GM21786 (cell line): Measurements from ENCODE around the gene KCNN2.
A peak's percentile ranks its signal among the peaks of the same experiment; 100 is the strongest.

Experiments
- ATAC-seq: cut with Tn5 transposase; IDR thresholded peaks from one replicate; pipeline ENCODE4 v1.9.1; 2021; ENCODE audit not compliant: unreplicated experiment

Gene KCNN2

GRCh38 chr5:114362197-114362976, 517 bp downstream of the KCNN2 start:
- peak; percentile 16 for ATAC-seq

- ATAC-seq = no peak
These were observed 1.3 kb downstream of the KCNN2 start for GRCh38 chr5:114362977-114363761.

GRCh38 chr5:114363837-114364236, 2.0 kb downstream of the KCNN2 start:
- no peak for ATAC-seq

- ATAC-seq = no peak
These were observed 5.2 kb downstream of the KCNN2 start for GRCh38 chr5:114367029-114367428.

GRCh38 chr5:114369680-114370417, 8.0 kb downstream of the KCNN2 start:
- ATAC-seq = no peak

GRCh38 chr5:114377050-114377844, 15.4 kb downstream of the KCNN2 start:
- ATAC-seq = no peak

- ATAC-seq = no peak
These were observed 16.1 kb downstream of the KCNN2 start for GRCh38 chr5:114377946-114378345.

DNA sequence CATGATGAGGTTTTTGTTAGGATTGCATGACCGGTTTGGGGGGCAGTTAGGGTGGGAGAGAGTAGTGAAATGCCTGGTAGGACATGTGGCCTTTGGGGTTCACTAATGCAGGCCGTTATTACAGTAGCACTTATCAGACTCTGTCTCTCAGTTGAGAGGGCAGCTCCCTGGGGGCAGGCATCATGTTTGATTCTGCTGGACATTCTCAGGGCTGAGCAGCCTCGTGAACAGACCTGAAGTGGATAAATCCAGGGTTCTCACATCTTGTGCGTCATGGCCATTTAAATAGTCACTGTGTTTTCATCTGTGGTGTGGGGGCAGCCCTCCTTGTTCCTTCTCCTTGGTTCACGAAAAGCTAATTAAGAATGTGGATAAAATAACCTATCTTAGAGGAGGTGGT, 18.9 kb downstream of the KCNN2 start:
- ATAC-seq = no peak

DNA sequence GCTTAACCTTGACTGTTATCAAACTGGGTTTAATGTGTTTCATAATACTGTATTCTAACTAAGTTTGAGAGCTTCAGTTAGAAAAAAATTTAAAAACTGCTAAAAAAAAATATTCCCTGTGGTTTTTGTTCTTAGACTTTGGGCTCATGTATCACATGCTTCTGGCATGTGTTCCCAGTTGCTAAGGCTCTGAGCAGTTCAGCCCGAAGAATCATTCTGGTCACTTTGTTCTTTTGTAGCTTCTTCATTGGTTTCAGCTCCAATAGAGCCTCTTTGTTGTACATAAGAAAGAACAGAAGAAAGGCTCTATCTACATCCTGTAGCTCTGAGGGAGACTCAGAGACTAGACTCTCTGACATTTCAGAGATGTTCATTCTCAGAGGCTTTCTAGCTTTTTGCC, 25.6 kb downstream of the KCNN2 start:
- ATAC-seq = no peak

DNA sequence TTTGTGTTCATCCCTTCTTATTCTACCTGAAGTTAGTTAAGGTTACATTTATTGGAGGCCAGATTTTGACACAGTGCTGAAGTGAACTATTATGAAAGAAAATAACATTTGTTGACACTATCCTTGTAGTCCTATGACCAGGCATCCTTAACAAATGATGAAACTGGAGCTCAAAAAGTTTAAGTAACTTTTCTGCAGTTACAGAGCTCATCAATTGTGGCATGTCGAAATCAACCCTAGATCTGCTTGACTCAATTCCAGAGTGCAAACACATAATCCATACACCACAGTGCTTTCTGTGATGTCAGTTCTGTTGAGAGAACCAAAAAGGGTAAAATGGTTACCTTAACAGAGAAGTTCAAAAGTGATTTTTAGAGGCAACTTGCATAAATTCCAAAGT, 28.6 kb downstream of the KCNN2 start:
- ATAC-seq = no peak

GRCh38 chr5:114391321-114391720, 29.5 kb downstream of the KCNN2 start:
- ATAC-seq = no peak

- ATAC-seq = no peak
These were observed 31.3 kb downstream of the KCNN2 start for GRCh38 chr5:114393159-114393558.

DNA sequence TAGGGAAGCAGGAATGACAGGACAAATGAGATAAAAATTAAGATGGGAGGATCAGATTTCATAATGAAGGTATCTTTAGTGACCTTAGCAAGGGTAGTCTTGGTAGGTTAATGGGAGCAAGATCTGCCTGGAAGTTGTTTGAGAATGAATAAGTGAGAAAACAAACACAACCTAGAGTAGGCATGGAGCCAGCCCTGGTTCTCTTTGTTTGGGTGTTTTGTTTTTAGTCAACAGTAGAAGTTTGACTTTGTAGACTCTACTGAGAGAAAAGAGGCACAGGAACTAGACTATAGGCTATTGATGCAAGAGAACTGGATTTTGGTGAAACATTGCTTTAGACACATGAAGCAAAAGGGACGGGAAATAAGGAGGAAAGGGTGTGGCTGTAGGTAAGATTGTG, 40.3 kb downstream of the KCNN2 start:
- no peak for ATAC-seq

- no peak for ATAC-seq
These were observed 45.9 kb downstream of the KCNN2 start for GRCh38 chr5:114407783-114408182.

- ATAC-seq = no peak
These were observed 47.0 kb downstream of the KCNN2 start for GRCh38 chr5:114408847-114409246.

DNA sequence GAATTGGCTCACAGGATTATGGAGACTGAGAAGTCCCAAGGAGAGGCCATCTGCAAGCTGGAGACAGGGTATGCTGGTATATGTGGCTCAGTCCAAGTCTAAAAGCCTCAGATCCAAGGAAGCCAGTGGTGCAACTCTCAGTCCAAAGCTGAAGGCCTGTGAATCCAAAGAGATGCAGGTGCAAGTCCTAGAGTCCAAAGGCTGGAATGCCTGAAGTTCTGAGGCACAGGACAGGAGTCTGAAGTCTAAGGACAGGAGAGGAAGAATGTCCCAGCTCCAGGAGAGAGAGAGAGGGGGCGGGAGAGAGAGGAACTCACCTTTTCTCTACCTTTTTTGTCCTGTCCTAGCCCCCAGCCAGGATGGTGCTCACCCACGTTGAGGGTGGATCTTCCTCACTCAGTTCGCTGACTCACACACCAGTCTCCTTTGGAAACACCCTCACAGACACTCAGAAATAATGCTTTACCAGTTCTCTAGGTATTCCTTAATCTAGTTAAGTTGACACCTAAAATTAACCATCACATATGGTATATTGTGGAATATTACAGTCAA, 49.6 kb downstream of the KCNN2 start:
- no peak for ATAC-seq

- no peak for ATAC-seq
These were observed 50.8 kb downstream of the KCNN2 start for GRCh38 chr5:114412510-114413171.

- ATAC-seq = no peak
These were observed 53.9 kb downstream of the KCNN2 start for GRCh38 chr5:114415760-114416159.

DNA sequence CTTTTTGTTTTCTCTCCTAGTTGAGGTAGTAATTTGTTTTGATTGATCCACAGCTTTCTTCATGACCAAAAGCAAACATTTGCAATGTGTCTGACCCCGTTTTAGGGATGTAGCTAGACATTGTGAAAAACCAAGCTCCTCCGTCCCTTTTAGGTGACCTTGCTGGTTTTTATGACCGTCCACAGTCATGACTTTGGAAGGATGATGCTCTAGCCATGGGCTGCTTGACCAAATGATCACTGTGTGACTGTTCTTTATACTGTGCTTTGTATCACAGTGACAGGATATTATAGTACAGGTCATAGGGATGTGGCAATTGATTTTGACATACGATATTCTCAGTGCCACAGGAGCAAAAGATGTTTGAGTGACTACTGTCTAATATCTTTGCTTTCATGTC, 54.4 kb downstream of the KCNN2 start:
- ATAC-seq = no peak

DNA sequence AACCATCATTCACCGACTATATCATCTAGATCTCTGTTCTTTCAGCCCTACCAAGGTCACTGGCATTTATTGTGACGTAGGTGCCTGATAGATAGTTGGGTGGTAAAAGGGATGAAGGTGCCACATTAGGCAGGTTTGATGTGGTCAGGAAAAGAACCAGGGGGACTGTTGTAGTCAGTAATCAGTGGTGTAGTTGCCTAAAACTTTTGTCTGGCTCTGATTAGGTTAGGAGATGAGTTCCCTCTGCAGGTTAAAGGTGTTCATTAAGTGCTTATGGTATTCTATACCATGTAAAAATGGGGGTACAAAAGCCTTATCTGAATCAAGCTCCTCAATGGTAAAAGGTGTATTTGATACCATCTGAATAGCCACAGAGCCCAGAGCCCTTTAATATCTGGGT, 55.6 kb downstream of the KCNN2 start:
- ATAC-seq = no peak
